Neuronal stem cell (in vitro differentiated cells): Measurements from ENCODE around the gene PLCB2.

Source experiments
- DNase-seq: peaks from one replicate; pipeline ENCODE4 v3.0.0-alpha.2; 2013; ENCODE audit warnings: low spot score
- H2AFZ ChIP-seq: one replicate; pipeline ENCODE4 v1.6.1; 2013; ENCODE audit warnings: mild to moderate bottlenecking, low read length, inconsistent platforms
- H2AK5ac ChIP-seq: 2 replicates; pipeline ENCODE4 v1.6.1; 2013; ENCODE audit warnings: low read depth, mild to moderate bottlenecking, inconsistent platforms, low read length, moderate library complexity, mixed read lengths
- H2BK120ac ChIP-seq: 2 replicates; pipeline ENCODE4 v1.6.1; 2013; ENCODE audit warnings: low read depth, mild to moderate bottlenecking, inconsistent platforms, low read length, moderate library complexity, mixed read lengths
- H2BK12ac ChIP-seq: one replicate; pipeline ENCODE4 v1.6.1; 2013; ENCODE audit warnings: low read length, inconsistent platforms
- H2BK15ac ChIP-seq: 2 replicates; pipeline ENCODE4 v1.6.1; 2013; ENCODE audit warnings: mild to moderate bottlenecking, low read length, inconsistent platforms, mixed read lengths
- H2BK5ac ChIP-seq: one replicate; pipeline ENCODE4 v1.6.1; 2013; ENCODE audit warnings: inconsistent platforms, mild to moderate bottlenecking, low read length, moderate library complexity
- H3K14ac ChIP-seq: one replicate; pipeline ENCODE4 v1.6.1; 2013; ENCODE audit warnings: low read length, inconsistent platforms
- H3K18ac ChIP-seq: 2 replicates; pipeline ENCODE4 v1.6.1; 2013; ENCODE audit warnings: low read length, inconsistent platforms
- H3K23ac ChIP-seq: 2 replicates; pipeline ENCODE4 v1.6.1; 2013; ENCODE audit warnings: low read depth, mild to moderate bottlenecking, mixed read lengths, low read length, inconsistent platforms; ENCODE audit not compliant: poor library complexity
- H3K27ac ChIP-seq: replicated peaks from 3 replicates; pipeline ENCODE4 v1.5.1; 2013; ENCODE audit warnings: low read length, inconsistent platforms
- H3K27me3 ChIP-seq, 3 experiments: 2 replicates each; pipeline ENCODE4 v1.6.1; 2013; ENCODE audit warnings: low read length in 3 of 3, mild to moderate bottlenecking in 2 of 3, inconsistent platforms in 1 of 3, low read depth in 1 of 3, mixed read lengths in 1 of 3, moderate library complexity in 1 of 3; ENCODE audit not compliant: control insufficient read depth in 3 of 3, insufficient read depth in 3 of 3
- H3K36me3 ChIP-seq, 2 donors: replicated peaks in 1 of 2; 2 replicates each; pipeline ENCODE4 v1.6.1; 2013; ENCODE audit warnings: low read length in 2 of 2; ENCODE audit not compliant: control insufficient read depth in 2 of 2, insufficient read depth in 2 of 2
- H3K4ac ChIP-seq: 2 replicates; pipeline ENCODE4 v1.6.1; 2013; ENCODE audit warnings: inconsistent platforms, mild to moderate bottlenecking, low read length, moderate library complexity
- H3K4me1 ChIP-seq, 2 donors: 1 replicate in 1 of 2; 2 replicates in 1 of 2; pipeline ENCODE4 v1.6.1; 2013; ENCODE audit warnings: low read length in 2 of 2, low read depth in 1 of 2; ENCODE audit not compliant: control insufficient read depth in 2 of 2, insufficient read depth in 1 of 2
- H3K4me2 ChIP-seq: one replicate; pipeline ENCODE4 v1.6.1; 2013; ENCODE audit warnings: mild to moderate bottlenecking, low read length, inconsistent platforms; ENCODE audit not compliant: insufficient read depth, poor library complexity, severe bottlenecking
- H3K4me3 ChIP-seq, 2 donors: 2 replicates each; pipeline ENCODE4 v1.5.1; 2013; ENCODE audit warnings: low read length in 2 of 2, mild to moderate bottlenecking in 2 of 2, inconsistent platforms in 1 of 2, moderate library complexity in 1 of 2
- H3K79me1 ChIP-seq: one replicate; pipeline ENCODE4 v1.6.1; 2013; ENCODE audit warnings: low read depth, mild to moderate bottlenecking, inconsistent platforms, low read length, moderate library complexity
- H3K9ac ChIP-seq: one replicate; pipeline ENCODE4 v1.6.1; 2013; ENCODE audit warnings: mild to moderate bottlenecking, low read depth, low read length, inconsistent platforms; ENCODE audit not compliant: poor library complexity
- H3K9me3 ChIP-seq, 2 donors: replicated peaks in 1 of 2; 2 replicates each; pipeline versions ENCODE3 to v1.6.1; 2013; ENCODE audit warnings: low read length in 2 of 2, mild to moderate bottlenecking in 2 of 2, inconsistent platforms in 1 of 2, low read depth in 1 of 2, mixed read lengths in 1 of 2, moderate library complexity in 1 of 2; ENCODE audit not compliant: control insufficient read depth in 2 of 2, insufficient read depth in 1 of 2
- H4K8ac ChIP-seq: one replicate; pipeline ENCODE4 v1.6.1; 2013; ENCODE audit warnings: low read depth, mild to moderate bottlenecking, inconsistent platforms, low read length, moderate library complexity
- H4K91ac ChIP-seq: one replicate; pipeline ENCODE4 v1.6.1; 2013; ENCODE audit warnings: low read length, low read depth, mild to moderate bottlenecking, inconsistent platforms; ENCODE audit not compliant: poor library complexity
- WGBS, 2 donors: extraction: QIAGEN DNeasy Blood & Tissue Kit; methylation state at CpG; one replicate each; pipeline ENCODE4 v1.1.7; 2013; ENCODE audit warnings: missing lambda C conversion rate in 2 of 2, mixed read lengths in 1 of 2; ENCODE audit not compliant: insufficient read length in 2 of 2, insufficient replicate concordance in 1 of 2; ENCODE audit errors: extremely low coverage in 2 of 2; 5-methylcytosine and 5-hydroxymethylcytosine counted together

Gene PLCB2

DNA sequence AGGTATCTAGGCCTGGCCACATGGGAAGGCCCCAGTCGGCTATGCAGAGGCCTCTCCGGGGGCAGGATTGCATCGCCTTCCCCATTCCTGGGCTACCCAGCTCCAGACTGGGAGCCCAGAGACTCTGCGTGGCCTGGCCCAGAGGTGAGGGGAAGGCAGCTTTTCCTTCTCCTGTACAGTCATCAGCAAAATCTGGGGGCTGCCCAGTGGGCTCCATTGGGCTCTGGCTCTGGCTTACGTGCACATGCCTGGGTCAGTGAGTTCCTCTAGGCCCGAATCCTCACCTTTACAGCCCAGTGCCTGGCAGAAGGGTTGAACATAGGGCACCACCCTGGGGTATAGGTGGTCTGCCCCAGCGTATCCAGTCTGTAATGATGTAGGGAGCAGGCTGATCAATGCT, 20.9 kb downstream of the PLCB2 start:
- Histone ChIP-seq H3K4me2 (no peak overlapping the region), H3K18ac (peak overlapping the region; percentile 25), H3K27me3 (peaks cover 0 to 44% (median 22%) of the 10 kb centered on the region in 3 experiments), H2BK15ac (peak overlapping the region; percentile 20), H2BK12ac (no peak overlapping the region), H2BK5ac (no peak overlapping the region), H4K91ac (no peak overlapping the region), H2AFZ (no peak overlapping the region), H3K4ac (no peak overlapping the region), H3K14ac (no peak overlapping the region), H3K9me3 (peaks cover 0 to 3% of the 10 kb centered on the region in 2 donors), H2BK120ac (no peak overlapping the region), H4K8ac (no peak overlapping the region), H3K79me1 (no peaks in the 10 kb centered on the region), H3K4me3 (no peak overlapping the region), H3K27ac (no peak overlapping the region), H3K23ac (no peak overlapping the region), H2AK5ac (peak overlapping the region; percentile 41), H3K9ac (no peak overlapping the region), H3K4me1 (peaks cover 14 to 33% of the 10 kb centered on the region in 2 donors), H3K36me3 (no peaks in the 10 kb centered on the region)
- no CpG with 5 or more reads among the region's 7 CpGs for WGBS, 2 donors
- DNase-seq = no peak

- no peak overlapping the region for H3K4me3 ChIP-seq
- no peak overlapping the region for H2BK12ac ChIP-seq
- H3K4me1 ChIP-seq = peaks cover 14 to 33% of the 10 kb centered on the region in 2 donors
- no peak for DNase-seq
- H3K14ac ChIP-seq = no peak overlapping the region
- H3K9ac ChIP-seq = no peak overlapping the region
- no peak overlapping the region for H4K91ac ChIP-seq
- no peak overlapping the region for H3K23ac ChIP-seq
- peak overlapping the region; percentile 75 for H2AFZ ChIP-seq
- H3K79me1 ChIP-seq = no peaks in the 10 kb centered on the region
- no peak overlapping the region for H3K4ac ChIP-seq
- H2BK120ac ChIP-seq = no peak overlapping the region
- H2AK5ac ChIP-seq = no peak overlapping the region
- WGBS, 2 donors = no CpG with 5 or more reads among the region's 7 CpGs
- H3K4me2 ChIP-seq = no peak overlapping the region
- H2BK15ac ChIP-seq = no peak overlapping the region
- H3K18ac ChIP-seq = peak overlapping the region; percentile 79
- H3K27me3 ChIP-seq = peaks cover 0 to 46% (median 29%) of the 10 kb centered on the region in 3 experiments
- no peak overlapping the region for H3K27ac ChIP-seq
- H4K8ac ChIP-seq = no peak overlapping the region
- peaks cover 0 to 6% of the 10 kb centered on the region in 2 donors for H3K9me3 ChIP-seq
- H3K36me3 ChIP-seq = no peaks in the 10 kb centered on the region
- no peak overlapping the region for H2BK5ac ChIP-seq
Measured at GRCh38 chr15:40286061-40286532, 21.6 kb downstream of the PLCB2 start.

- no peak overlapping the region for H3K27ac ChIP-seq
- H3K4me1 ChIP-seq = peaks cover 11 to 34% of the 10 kb centered on the region in 2 donors
- no peak overlapping the region for H2BK12ac ChIP-seq
- no peak overlapping the region for H2BK15ac ChIP-seq
- peak overlapping the region; percentile 75 for H2AFZ ChIP-seq
- no peak overlapping the region for H3K4ac ChIP-seq
- H3K23ac ChIP-seq = no peak overlapping the region
- H3K27me3 ChIP-seq = peaks cover 0 to 48% (median 34%) of the 10 kb centered on the region in 3 experiments
- no peak overlapping the region for H3K4me3 ChIP-seq
- no peaks in the 10 kb centered on the region for H3K79me1 ChIP-seq
- WGBS, 2 donors = no CpG with 5 or more reads among the region's 1 CpG
- DNase-seq = no peak
- no peak overlapping the region for H3K9ac ChIP-seq
- H2AK5ac ChIP-seq = no peak overlapping the region
- no peak overlapping the region for H3K18ac ChIP-seq
- no peak overlapping the region for H4K91ac ChIP-seq
- no peak overlapping the region for H2BK5ac ChIP-seq
- peaks cover 0 to 7% of the 10 kb centered on the region in 2 donors for H3K9me3 ChIP-seq
- no peak overlapping the region for H3K4me2 ChIP-seq
- no peaks in the 10 kb centered on the region for H3K36me3 ChIP-seq
- no peak overlapping the region for H4K8ac ChIP-seq
- H3K14ac ChIP-seq = no peak overlapping the region
- H2BK120ac ChIP-seq = no peak overlapping the region
Measured at GRCh38 chr15:40285554-40286011, 22.2 kb downstream of the PLCB2 start.

GRCh38 chr15:40285151-40285550, 22.6 kb downstream of the PLCB2 start:
- H3K9me3 ChIP-seq = peaks cover 0 to 7% of the 10 kb centered on the region in 2 donors
- no peak overlapping the region for H2BK5ac ChIP-seq
- no peaks in the 10 kb centered on the region for H3K79me1 ChIP-seq
- H3K4ac ChIP-seq = no peak overlapping the region
- H4K91ac ChIP-seq = no peak overlapping the region
- no peak overlapping the region for H3K4me3 ChIP-seq
- WGBS, 2 donors = no CpG with 5 or more reads among the region's 4 CpGs
- no peak overlapping the region for H2BK12ac ChIP-seq
- no peak overlapping the region for H3K14ac ChIP-seq
- no peak overlapping the region for H3K9ac ChIP-seq
- H3K4me2 ChIP-seq = no peak overlapping the region
- no peak for DNase-seq
- H4K8ac ChIP-seq = no peak overlapping the region
- H2AK5ac ChIP-seq = no peak overlapping the region
- H2BK15ac ChIP-seq = no peak overlapping the region
- no peaks in the 10 kb centered on the region for H3K36me3 ChIP-seq
- H3K18ac ChIP-seq = no peak overlapping the region
- H2AFZ ChIP-seq = peak overlapping the region; percentile 75
- H2BK120ac ChIP-seq = no peak overlapping the region
- H3K27me3 ChIP-seq = peaks cover 0 to 48% (median 37%) of the 10 kb centered on the region in 3 experiments
- H3K4me1 ChIP-seq = peaks cover 11 to 32% of the 10 kb centered on the region in 2 donors
- no peak overlapping the region for H3K27ac ChIP-seq
- H3K23ac ChIP-seq = no peak overlapping the region
